PC-3 (cell line): ENCODE results near the gene PCMT1.

Experiments
- CTCF ChIP-seq: fragments of 300-600 bp; sonication (generic); conservative IDR thresholded peaks from 2 replicates; pipeline ENCODE4 v1.5.1; 2017; ENCODE audit warnings: antibody characterized with exemption, low read depth, mild to moderate bottlenecking, low read length
- EZH2phosphoT487 ChIP-seq: fragments of 300-600 bp; sonication (generic); IDR thresholded peaks from 2 replicates; pipeline ENCODE4 v1.6.1; 2018; ENCODE audit warnings: mild to moderate bottlenecking, antibody characterized with exemption, low read length, borderline replicate concordance

GRCh38 chr6:149717588-149718458, 31.7 kb upstream of the PCMT1 start, which contains the start of gene LATS1:
- TF ChIP-seq CTCF (no peak), EZH2phosphoT487 (no peak)
